C4-2B (cell line): Measurements from ENCODE around the gene COL15A1.

Experiments
- H3K27ac ChIP-seq: fragments of 450-650 bp; 2 replicates; pipeline ENCODE4 v1.5.1; 2017
- CTCF ChIP-seq: fragments of 450-650 bp; conservative IDR thresholded peaks from 2 replicates; pipeline ENCODE4 v1.5.1; 2017; ENCODE audit warnings: mild to moderate bottlenecking
- ZFX ChIP-seq: fragments of 450-650 bp; IDR thresholded peaks from 2 replicates; pipeline ENCODE4 v1.6.1; 2017

The COL15A1 gene

GRCh38 chr9:99114846-99115500 lies 171.3 kb downstream of the COL15A1 start:
- no peak for TF ChIP-seq CTCF
- no peak for TF ChIP-seq ZFX

GRCh38 chr9:99116003-99116411 lies 172.3 kb downstream of the COL15A1 start:
- H3K27ac ChIP-seq = no peak overlapping the region
- TF ChIP-seq ZFX (no peak), CTCF (no peak)

More at GRCh38 chr9:99114846-99115500, 171.3 kb downstream of the COL15A1 start:
- no peak overlapping the region for H3K27ac ChIP-seq

- H3K27ac ChIP-seq = no peak overlapping the region
- no peak for TF ChIP-seq CTCF
- no peak for TF ChIP-seq ZFX
Observed at GRCh38 chr9:99118782-99119466, 175.2 kb downstream of the COL15A1 start.

- no peak for TF ChIP-seq ZFX
- no peak overlapping the region for H3K27ac ChIP-seq
Observed at GRCh38 chr9:99119976-99120655, 176.4 kb downstream of the COL15A1 start.
